Peyer's patch (tissue), 4 donors: ENCODE data around the gene PIGM.

Experiments
- CTCF ChIP-seq, 6 experiments: fragments of 450-650 bp in 4 of 6; fragments of 200-600 bp in 2 of 6; sonication (generic) in 1 of 6; IDR thresholded peaks; one replicate each; pipeline ENCODE4 v1.5.1; 2017 to 2019; ENCODE audit warnings: antibody characterized with exemption in 6 of 6, mild to moderate bottlenecking in 3 of 6, moderate library complexity in 1 of 6
- POLR2A ChIP-seq, 2 donors: fragments of 450-650 bp; IDR thresholded peaks; one replicate each; pipeline ENCODE4 v1.5.1; 2017; ENCODE audit warnings: antibody characterized with exemption in 2 of 2, mild to moderate bottlenecking in 2 of 2, moderate library complexity in 2 of 2

GRCh38 chr1:159977364-159978106 is 54.3 kb downstream of the PIGM start:
- TF ChIP-seq CTCF (IDR thresholded peaks at IDR 0.05) (no peak), POLR2A (IDR thresholded peaks at IDR 0.05) (no peak)
